Mesenchymal stem cell (in vitro differentiated cells and primary cell): ENCODE results near the gene EGR4.

Experiments
- DNase-seq: peaks from one replicate; pipeline ENCODE4 v3.0.0-alpha.2; 2013
- H2AFZ ChIP-seq: one replicate; pipeline ENCODE4 v1.6.1; 2013; ENCODE audit warnings: low read depth, mild to moderate bottlenecking, control low read depth, inconsistent platforms, low read length, moderate library complexity
- H2AK5ac ChIP-seq: 2 replicates; pipeline ENCODE4 v1.6.1; 2013; ENCODE audit warnings: low read length, moderate library complexity, mild to moderate bottlenecking, inconsistent platforms; ENCODE audit not compliant: severe bottlenecking
- H2BK120ac ChIP-seq: one replicate; pipeline ENCODE4 v1.6.1; 2013; ENCODE audit warnings: low read depth, mild to moderate bottlenecking, inconsistent platforms, low read length, moderate library complexity
- H2BK12ac ChIP-seq, 2 experiments: one replicate each; pipeline ENCODE4 v1.6.1; 2013; ENCODE audit warnings: inconsistent platforms in 2 of 2, low read length in 2 of 2, mild to moderate bottlenecking in 2 of 2, moderate library complexity in 2 of 2, control low read depth in 1 of 2
- H2BK15ac ChIP-seq: one replicate; pipeline ENCODE4 v1.6.1; 2013; ENCODE audit warnings: mild to moderate bottlenecking, low read depth, inconsistent platforms; ENCODE audit not compliant: poor library complexity, severe bottlenecking
- H2BK5ac ChIP-seq: 2 replicates; pipeline ENCODE4 v1.6.1; 2013; ENCODE audit warnings: low read depth, mild to moderate bottlenecking, low read length, control low read depth, inconsistent platforms; ENCODE audit not compliant: poor library complexity, severe bottlenecking
- H3K14ac ChIP-seq, 2 experiments: one replicate each; pipeline ENCODE4 v1.6.1; 2013; ENCODE audit warnings: inconsistent platforms in 2 of 2, low read length in 2 of 2, control low read depth in 1 of 2, mild to moderate bottlenecking in 1 of 2, moderate library complexity in 1 of 2
- H3K18ac ChIP-seq, 2 experiments: one replicate each; pipeline ENCODE4 v1.6.1; 2013; ENCODE audit warnings: inconsistent platforms in 2 of 2, low read length in 2 of 2, control low read depth in 1 of 2, low read depth in 1 of 2, mild to moderate bottlenecking in 1 of 2
- H3K23ac ChIP-seq, 2 experiments: one replicate each; pipeline ENCODE4 v1.6.1; 2013; ENCODE audit warnings: inconsistent platforms in 2 of 2, low read length in 2 of 2, mild to moderate bottlenecking in 2 of 2, moderate library complexity in 2 of 2, control low read depth in 1 of 2
- H3K27ac ChIP-seq: 2 replicates; pipeline ENCODE4 v1.5.1; 2013; ENCODE audit warnings: mild to moderate bottlenecking, moderate library complexity, low read length, control low read depth, inconsistent platforms; ENCODE audit not compliant: poor library complexity, severe bottlenecking
- H3K27me3 ChIP-seq, 2 experiments: 2 replicates each; pipeline versions ENCODE4 v1.6.1 to v1.7.0; 2013; ENCODE audit warnings: low read length in 2 of 2, mild to moderate bottlenecking in 2 of 2, moderate library complexity in 2 of 2, control low read depth in 1 of 2, inconsistent platforms in 1 of 2; ENCODE audit not compliant: control insufficient read depth in 1 of 2, insufficient read depth in 1 of 2
- H3K36me3 ChIP-seq, 2 experiments: 2 replicates each; pipeline versions ENCODE4 v1.6.1 to v1.7.0; 2013; ENCODE audit warnings: low read length in 2 of 2, control low read depth in 1 of 2, inconsistent platforms in 1 of 2, low read depth in 1 of 2, mild to moderate bottlenecking in 1 of 2; ENCODE audit not compliant: insufficient read depth in 2 of 2, control insufficient read depth in 1 of 2
- H3K4ac ChIP-seq, 2 experiments: one replicate each; pipeline ENCODE4 v1.6.1; 2013; ENCODE audit warnings: inconsistent platforms in 2 of 2, low read length in 2 of 2, mild to moderate bottlenecking in 2 of 2, moderate library complexity in 2 of 2, control low read depth in 1 of 2, low read depth in 1 of 2
- H3K4me1 ChIP-seq: 2 replicates; pipeline ENCODE4 v1.6.1; 2013; ENCODE audit warnings: low read depth, low read length, control low read depth; ENCODE audit not compliant: control insufficient read depth, insufficient read depth
- H3K4me2 ChIP-seq: 2 replicates; pipeline ENCODE4 v1.6.1; 2013; ENCODE audit warnings: low read length, mild to moderate bottlenecking, inconsistent platforms; ENCODE audit not compliant: poor library complexity, severe bottlenecking
- H3K4me3 ChIP-seq, 2 experiments: 2 replicates each; pipeline versions ENCODE4 v1.5.1 to v1.7.0; 2013; ENCODE audit warnings: low read length in 2 of 2, mild to moderate bottlenecking in 2 of 2, control low read depth in 1 of 2, low read depth in 1 of 2; ENCODE audit not compliant: insufficient read depth in 1 of 2
- H3K79me1 ChIP-seq: replicated peaks from 2 replicates; pipeline ENCODE4 v1.6.1; 2013; ENCODE audit warnings: mild to moderate bottlenecking, control low read depth, low read length, inconsistent platforms; ENCODE audit not compliant: poor library complexity, severe bottlenecking
- H3K9ac ChIP-seq: 2 replicates; pipeline ENCODE4 v1.7.0; 2013; ENCODE audit warnings: mild to moderate bottlenecking, low read length, moderate library complexity
- H3K9me3 ChIP-seq: 2 replicates; pipeline ENCODE4 v1.7.0; 2013; ENCODE audit warnings: mild to moderate bottlenecking, low read length; ENCODE audit not compliant: control insufficient read depth
- H4K8ac ChIP-seq: one replicate; pipeline ENCODE4 v1.6.1; 2013; ENCODE audit warnings: inconsistent platforms, mild to moderate bottlenecking, low read length, moderate library complexity
- H4K91ac ChIP-seq: one replicate; pipeline ENCODE4 v1.6.1; 2013; ENCODE audit warnings: mild to moderate bottlenecking, low read length, inconsistent platforms
- WGBS: methylation state at CpG from one replicate; pipeline ENCODE4 v1.1.7; 2013; ENCODE audit warnings: mixed read lengths; 5-methylcytosine and 5-hydroxymethylcytosine counted together

The EGR4 gene

GRCh38 chr2:73285159-73285739, 8.1 kb downstream of the EGR4 start:
- Histone ChIP-seq H3K4me1 (peaks cover 19% of the 10 kb centered on the region), H2AK5ac (no peak overlapping the region), H2BK12ac (no peak overlapping the region), H4K8ac (no peak overlapping the region), H3K4me2 (no peak overlapping the region), H4K91ac (no peak overlapping the region), H3K27ac (no peak overlapping the region), H3K36me3 (no peaks in the 10 kb centered on the region), H2AFZ (no peak overlapping the region), H3K14ac (no peak overlapping the region), H2BK5ac (no peak overlapping the region), H3K23ac (no peak overlapping the region), H3K9ac (no peak overlapping the region), H3K9me3 (no peaks in the 10 kb centered on the region), H2BK15ac (no peak overlapping the region), H3K4me3 (peak overlapping the region in 1 of 2 experiments; percentile 78), H2BK120ac (no peak overlapping the region), H3K27me3 (peaks cover 62 to 69% of the 10 kb centered on the region in 2 experiments), H3K79me1 (peaks cover 2% of the 10 kb centered on the region), H3K18ac (no peak overlapping the region), H3K4ac (no peak overlapping the region)
- DNase-seq: no peak
- WGBS: 73% methylated on average over 4 of the region's 5 CpGs

- Histone ChIP-seq H3K79me1 (peaks cover 2% of the 10 kb centered on the region), H3K9ac (peak within 1 kb of the TSS; percentile 73), H3K9me3 (no peaks in the 10 kb centered on the region), H3K4me3 (peak within 1 kb of the TSS; percentile 75 to 78), H3K23ac (no peak within 1 kb of the TSS), H2BK15ac (no peak within 1 kb of the TSS), H3K4me2 (peak within 1 kb of the TSS; percentile 91), H2BK12ac (no peak within 1 kb of the TSS), H4K91ac (peak within 1 kb of the TSS; percentile 25), H2BK120ac (peak within 1 kb of the TSS; percentile 8), H3K14ac (peak within 1 kb of the TSS in 1 of 2 experiments; percentile 22), H2AK5ac (no peak within 1 kb of the TSS), H3K36me3 (no peaks in the 10 kb centered on the region), H2AFZ (peak within 1 kb of the TSS; percentile 85), H3K27me3 (peaks cover 55 to 65% of the 10 kb centered on the region in 2 experiments), H3K27ac (no peak within 1 kb of the TSS), H3K4ac (no peak within 1 kb of the TSS), H2BK5ac (no peak within 1 kb of the TSS), H3K4me1 (peaks cover 19% of the 10 kb centered on the region), H4K8ac (no peak within 1 kb of the TSS), H3K18ac (peak within 1 kb of the TSS in 1 of 2 experiments; percentile 37)
- no peak for DNase-seq
- WGBS: 2% methylated on average over 41 of the region's 69 CpGs
These were observed 8.8 kb downstream of the EGR4 start, which contains the start of gene FBXO41 for GRCh38 chr2:73284296-73285158. FBXO41 (minus strand) TSS chr2:73284478; CDS start chr2:73269630, 14,848 bp downstream.

GRCh38 chr2:73283545-73284295, 9.6 kb downstream of the EGR4 start:
- 5% methylated on average over 14 of the region's 43 CpGs for WGBS
- H2BK120ac ChIP-seq: peak overlapping the region; percentile 8
- H3K4me2 ChIP-seq: peak overlapping the region; percentile 91
- H3K27me3 ChIP-seq: peaks cover 49 to 65% of the 10 kb centered on the region in 2 experiments
- H2AK5ac ChIP-seq: no peak overlapping the region
- H3K4ac ChIP-seq: no peak overlapping the region
- H3K9me3 ChIP-seq: no peaks in the 10 kb centered on the region
- H4K91ac ChIP-seq: peak overlapping the region; percentile 25
- H2AFZ ChIP-seq: peak overlapping the region; percentile 29
- peak overlapping the region; percentile 75 to 78 for H3K4me3 ChIP-seq
- H2BK15ac ChIP-seq: no peak overlapping the region
- H3K18ac ChIP-seq: peak overlapping the region in 1 of 2 experiments; percentile 37
- peak overlapping the region in 1 of 2 experiments; percentile 22 for H3K14ac ChIP-seq
- H3K9ac ChIP-seq: peak overlapping the region; percentile 73
- no peak overlapping the region for H2BK12ac ChIP-seq
- no peak for DNase-seq
- no peak overlapping the region for H3K27ac ChIP-seq
- H3K36me3 ChIP-seq: no peaks in the 10 kb centered on the region
- H3K4me1 ChIP-seq: peaks cover 19% of the 10 kb centered on the region
- H3K79me1 ChIP-seq: peaks cover 2% of the 10 kb centered on the region
- H2BK5ac ChIP-seq: no peak overlapping the region
- H3K23ac ChIP-seq: no peak overlapping the region
- H4K8ac ChIP-seq: no peak overlapping the region
